ENCODE results near the gene TIRAP. TPM values are rescaled to one million over a fixed set of nuclear protein-coding genes. Genes with fewer than 3 reads are reported as not detected.

The TIRAP gene
- total RNA-seq, 4 donors from 2014 or later = 3.9 to 8.8 (median 7.3) TPM

DNA sequence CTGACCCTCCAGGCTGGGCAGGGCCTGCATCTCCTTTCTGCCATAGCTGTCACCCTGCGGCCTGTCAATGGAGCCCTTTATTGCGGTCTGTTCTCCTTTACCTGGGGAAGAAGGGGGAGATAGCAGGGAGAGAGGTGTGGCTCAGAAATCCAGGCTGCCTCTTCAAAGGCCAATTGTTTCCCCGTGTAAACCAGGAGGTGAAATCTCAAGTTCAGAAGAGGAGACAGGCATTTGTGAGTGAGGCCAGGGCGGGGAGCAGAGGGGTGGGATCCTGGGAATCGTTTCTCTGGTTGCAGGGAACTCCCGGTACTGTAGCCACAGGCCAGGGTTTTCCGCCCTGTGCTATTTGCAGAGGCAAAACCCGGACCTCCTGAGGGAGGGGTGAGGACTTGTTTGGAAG, 30.1 kb downstream of the TIRAP start:
- intact Hi-C loops (cut with DNase I) = loop anchor here (5.0 kb wide), 1 partner anchor 169 kb away; no protein-coding TSS in a partner anchor
- no peak overlapping the region for H3K4me3 ChIP-seq
- no peak for TF ChIP-seq POLR2A (IDR thresholded peaks at IDR 0.05)
- TF ChIP-seq, protein P1, sequence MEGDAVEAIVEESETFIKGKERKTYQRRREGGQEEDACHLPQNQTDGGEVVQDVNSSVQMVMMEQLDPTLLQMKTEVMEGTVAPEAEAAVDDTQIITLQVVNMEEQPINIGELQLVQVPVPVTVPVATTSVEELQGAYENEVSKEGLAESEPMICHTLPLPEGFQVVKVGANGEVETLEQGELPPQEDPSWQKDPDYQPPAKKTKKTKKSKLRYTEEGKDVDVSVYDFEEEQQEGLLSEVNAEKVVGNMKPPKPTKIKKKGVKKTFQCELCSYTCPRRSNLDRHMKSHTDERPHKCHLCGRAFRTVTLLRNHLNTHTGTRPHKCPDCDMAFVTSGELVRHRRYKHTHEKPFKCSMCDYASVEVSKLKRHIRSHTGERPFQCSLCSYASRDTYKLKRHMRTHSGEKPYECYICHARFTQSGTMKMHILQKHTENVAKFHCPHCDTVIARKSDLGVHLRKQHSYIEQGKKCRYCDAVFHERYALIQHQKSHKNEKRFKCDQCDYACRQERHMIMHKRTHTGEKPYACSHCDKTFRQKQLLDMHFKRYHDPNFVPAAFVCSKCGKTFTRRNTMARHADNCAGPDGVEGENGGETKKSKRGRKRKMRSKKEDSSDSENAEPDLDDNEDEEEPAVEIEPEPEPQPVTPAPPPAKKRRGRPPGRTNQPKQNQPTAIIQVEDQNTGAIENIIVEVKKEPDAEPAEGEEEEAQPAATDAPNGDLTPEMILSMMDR (IDR thresholded peaks at IDR 0.05) = no peak
- DNase-seq = no peak
- no peaks in the 10 kb centered on the region for H3K27me3 ChIP-seq
- H3K36me3 ChIP-seq = peaks cover 0 to 60% (median 0%) of the 10 kb centered on the region in 3 donors
- H3K4me1 ChIP-seq = peaks cover 5 to 38% (median 9%) of the 10 kb centered on the region in 3 donors
- H3K27ac ChIP-seq = peak overlapping the region in 1 of 4 donors; percentile 13
- no peaks in the 10 kb centered on the region for H3K9me3 ChIP-seq
- WGBS, 2 donors = 73% methylated on average over 4 to 5 of the region's 8 CpGs

DNA sequence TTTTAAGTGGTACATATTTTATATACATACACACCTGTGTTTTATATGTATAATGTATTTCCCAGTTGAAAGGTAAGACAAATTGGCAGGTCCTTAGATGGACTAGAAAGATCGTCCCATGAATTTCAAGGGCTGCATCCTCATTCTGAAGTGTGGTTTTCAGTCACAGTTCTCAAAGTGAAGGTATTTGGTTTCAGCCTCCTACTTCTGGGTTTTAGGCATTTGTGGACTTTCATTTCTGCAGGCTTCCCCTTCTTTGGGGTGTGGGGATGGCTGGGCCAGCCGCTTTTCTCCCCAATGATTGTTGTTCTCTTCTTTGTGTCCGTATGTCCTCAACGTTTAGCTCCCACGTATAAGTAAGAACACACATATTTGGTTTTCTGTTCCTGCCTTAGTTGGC, 30.9 kb downstream of the TIRAP start:
- intact Hi-C loops (cut with DNase I) = loop anchor here (5.0 kb wide), 1 partner anchor 168 kb away; no protein-coding TSS in a partner anchor
- Histone ChIP-seq H3K9me3 (no peaks in the 10 kb centered on the region), H3K27me3 (no peaks in the 10 kb centered on the region), H3K36me3 (peaks cover 0 to 51% (median 0%) of the 10 kb centered on the region in 3 donors), H3K4me3 (no peak overlapping the region), H3K4me1 (peaks cover 13 to 46% (median 18%) of the 10 kb centered on the region in 3 donors), H3K27ac (no peak overlapping the region)
- 85 to 86% methylated on average over 4 to 5 of the region's 5 CpGs for WGBS, 2 donors
- TF ChIP-seq, protein P1 (IDR thresholded peaks at IDR 0.05) = no peak
- TF ChIP-seq POLR2A (IDR thresholded peaks at IDR 0.05) = no peak
- DNase-seq = no peak

DNA sequence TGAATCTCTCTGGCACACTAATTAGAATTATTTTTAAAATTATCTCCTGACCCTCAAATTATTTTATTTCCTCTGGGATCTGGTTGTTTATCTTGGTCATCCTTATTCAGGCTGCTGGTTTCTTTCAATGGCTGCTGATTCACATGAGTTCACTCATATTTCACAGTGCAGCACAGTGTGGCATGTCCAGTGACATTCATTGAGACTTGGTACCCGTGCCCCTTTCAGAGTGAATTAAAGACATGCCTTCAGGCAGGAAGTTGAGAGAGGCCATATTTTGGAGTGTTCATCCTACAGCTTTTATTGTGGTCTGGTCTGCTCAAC, 34.5 kb downstream of the TIRAP start:
- 31 to 43% methylated on average over 1 of the region's 1 CpG for WGBS, 2 donors
- Histone ChIP-seq H3K4me1 (peaks cover 18 to 42% (median 23%) of the 10 kb centered on the region in 3 donors), H3K27me3 (no peaks in the 10 kb centered on the region), H3K27ac (peak overlapping the region; percentile 26 to 90 (median 80)), H3K4me3 (peak overlapping the region in 1 of 4 donors; percentile 44), H3K9me3 (no peaks in the 10 kb centered on the region), H3K36me3 (peaks cover 0 to 30% (median 0%) of the 10 kb centered on the region in 3 donors)
- TF ChIP-seq, protein P1 (IDR thresholded peaks at IDR 0.05) = no peak
- no peak for TF ChIP-seq POLR2A (IDR thresholded peaks at IDR 0.05)
- intact Hi-C loops (cut with DNase I) = no loop called here
- DNase-seq = no peak

DNA sequence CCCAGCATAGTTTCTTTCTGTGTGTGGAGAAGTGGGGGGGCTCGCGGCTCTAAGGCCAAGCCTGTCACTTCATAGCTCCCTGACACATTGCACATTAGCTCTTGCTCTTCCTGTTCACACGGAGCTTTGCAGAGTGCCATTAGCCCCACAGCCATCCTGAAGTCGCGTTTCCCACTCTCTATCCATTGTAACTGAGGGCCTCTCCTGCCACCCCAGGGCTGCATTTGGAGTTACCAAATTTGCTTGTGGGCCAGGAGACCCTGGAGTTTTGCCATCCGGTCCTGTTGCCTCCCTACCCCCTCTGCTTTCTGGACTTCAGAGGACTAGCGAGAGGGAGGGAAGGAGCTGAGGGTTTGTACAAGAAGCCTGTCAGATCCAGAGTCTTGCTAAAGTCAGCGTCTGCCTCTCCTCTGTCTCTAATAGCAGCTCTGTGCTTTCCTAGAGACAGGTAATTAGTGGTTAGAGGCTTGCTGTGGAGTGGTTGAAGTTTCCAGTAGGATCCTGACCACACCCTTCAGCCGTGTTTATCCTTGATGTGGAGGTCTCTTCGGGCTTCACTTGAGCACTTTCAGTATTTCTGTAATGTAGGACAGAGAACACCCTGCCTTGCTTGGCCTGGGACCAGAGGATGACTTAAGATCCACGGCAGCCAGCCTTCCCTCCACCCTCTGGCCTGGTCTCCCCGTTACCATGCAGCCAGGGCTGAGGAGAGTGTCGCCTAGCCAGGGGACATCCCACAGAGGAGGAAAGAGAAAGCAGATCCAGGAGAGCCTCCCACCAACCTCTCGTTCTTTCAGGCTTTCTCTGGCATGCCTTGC, 35.1 kb downstream of the TIRAP start:
- Histone ChIP-seq H3K27ac (peak overlapping the region; percentile 26 to 90 (median 80)), H3K4me1 (peaks cover 18 to 37% (median 23%) of the 10 kb centered on the region in 3 donors), H3K4me3 (peak overlapping the region in 3 of 4 donors; percentile 5 to 44 (median 17)), H3K36me3 (peaks cover 0 to 25% (median 0%) of the 10 kb centered on the region in 3 donors), H3K27me3 (no peaks in the 10 kb centered on the region), H3K9me3 (no peaks in the 10 kb centered on the region)
- DNase-seq = no peak
- TF ChIP-seq POLR2A (IDR thresholded peaks at IDR 0.05) = no peak
- TF ChIP-seq, protein P1 (IDR thresholded peaks at IDR 0.05) = no peak
- intact Hi-C loops (cut with DNase I) = no loop called here
- 36 to 41% methylated on average over 8 to 11 of the region's 14 CpGs for WGBS, 2 donors

All from esophagus squamous epithelium (tissue), 5 donors.